IPS-18c (cell line): Measurements from ENCODE around the gene CTNNA2.

Experiments used
- H3K4me3 ChIP-seq: 2 replicates; pipeline ENCODE4 v1.7.0; 2013; ENCODE audit warnings: low read depth, mild to moderate bottlenecking, low read length, moderate library complexity; ENCODE audit not compliant: insufficient read depth
- H3K9me3 ChIP-seq: one replicate; pipeline ENCODE4 v1.6.1; 2013; ENCODE audit warnings: mild to moderate bottlenecking, low read length, moderate library complexity; ENCODE audit not compliant: control insufficient read depth, insufficient read depth

CTNNA2 gene

DNA sequence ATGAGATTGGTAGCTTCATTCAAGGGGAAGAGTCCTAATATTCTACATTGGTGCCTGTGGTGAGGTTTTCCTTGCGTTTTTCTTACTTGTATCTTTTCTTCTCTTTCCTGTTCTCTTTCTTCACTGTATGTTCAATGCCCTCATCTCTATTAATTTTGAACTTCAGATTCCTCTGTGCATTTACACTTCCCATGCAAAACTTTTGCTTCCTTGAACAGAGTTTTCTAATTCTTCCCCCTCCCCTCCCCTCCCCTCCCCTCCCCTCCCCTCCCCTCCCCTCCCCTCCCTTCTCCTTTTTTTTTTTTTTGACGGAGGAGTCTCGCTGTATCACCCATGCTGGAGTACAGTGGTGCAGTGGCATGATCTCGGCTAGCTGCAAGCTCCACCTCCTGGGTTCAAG is 403.4 kb downstream of the CTNNA2 start:
- Histone ChIP-seq H3K9me3 (no peaks in the 10 kb centered on the region), H3K4me3 (no peak overlapping the region)

DNA sequence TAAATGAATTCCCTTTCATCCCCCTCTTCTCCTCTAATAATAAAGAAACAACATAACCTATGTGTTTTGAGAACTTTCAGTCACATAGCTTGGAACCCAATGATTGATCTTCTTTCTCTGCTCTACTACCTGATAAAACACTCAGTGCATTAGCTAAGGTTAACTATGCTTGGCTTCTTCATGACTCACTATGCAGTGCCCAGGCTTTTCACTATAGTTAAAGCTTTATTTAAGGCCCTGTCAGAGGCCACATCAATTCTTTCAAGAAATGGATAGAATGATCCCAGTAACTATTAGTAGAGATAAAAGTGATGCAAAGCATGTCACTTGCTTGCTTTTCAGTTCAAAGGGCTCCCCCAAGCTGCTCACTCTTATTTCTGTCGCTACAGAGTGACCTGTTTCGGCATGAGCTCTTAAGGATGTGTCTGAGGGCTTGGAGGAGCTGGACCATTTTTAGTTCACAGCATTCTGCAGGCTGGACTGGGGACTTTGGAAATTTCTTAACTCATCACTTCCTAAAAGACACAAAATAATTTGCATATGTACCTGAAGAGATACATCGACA is 407.7 kb downstream of the CTNNA2 start:
- Histone ChIP-seq H3K9me3 (no peaks in the 10 kb centered on the region), H3K4me3 (no peak overlapping the region)

DNA sequence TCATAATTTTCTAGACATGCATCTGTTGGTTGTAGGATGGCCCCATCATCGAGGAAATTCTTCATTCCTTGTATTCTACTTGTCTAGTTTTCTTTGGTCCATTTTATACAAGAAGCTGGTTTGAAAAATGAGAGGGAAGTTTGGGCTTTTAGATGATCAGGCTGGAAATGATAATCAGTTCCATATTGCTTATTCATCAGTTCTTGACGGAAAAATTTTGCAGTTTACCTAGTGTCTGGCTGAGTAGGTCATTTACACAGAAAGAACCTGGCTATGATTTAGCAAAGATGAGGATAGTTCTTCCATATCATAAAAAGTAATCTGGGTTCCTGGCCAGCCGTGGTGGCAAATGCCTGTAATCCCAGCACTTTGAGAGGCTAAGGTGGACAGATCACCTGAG is 416.8 kb downstream of the CTNNA2 start:
- no peak overlapping the region for H3K4me3 ChIP-seq
- H3K9me3 ChIP-seq = no peaks in the 10 kb centered on the region

DNA sequence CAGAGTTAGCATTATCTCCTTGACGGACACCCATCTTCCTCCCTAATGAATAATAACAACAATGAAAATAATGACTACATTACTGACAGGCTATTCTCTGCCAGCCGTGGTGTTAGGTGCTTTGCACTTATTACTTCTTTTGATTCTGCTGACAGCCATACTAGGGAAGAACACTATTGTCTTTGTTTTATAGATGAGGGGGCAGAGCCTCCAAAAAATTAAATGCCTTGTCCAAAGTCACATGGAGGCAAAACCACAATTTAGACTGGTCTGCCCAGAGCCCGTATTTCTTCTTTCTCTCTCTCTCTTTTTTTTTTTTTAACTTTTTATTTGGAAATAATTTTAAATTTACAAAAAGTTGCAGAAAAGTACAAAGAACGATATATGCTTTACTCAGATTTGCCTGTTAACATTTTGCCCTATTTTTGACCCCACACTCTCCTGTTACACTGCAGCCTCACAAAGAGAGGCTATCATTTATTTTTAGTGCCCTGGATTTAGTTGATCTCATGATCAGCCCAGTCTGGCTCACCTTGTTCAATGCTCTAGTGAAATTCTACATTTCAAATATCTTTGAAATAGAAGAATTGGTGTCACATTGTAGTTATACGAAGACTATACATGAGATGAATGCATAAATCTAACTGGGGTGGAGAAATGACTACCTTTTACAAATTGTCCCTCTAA is 422.3 kb downstream of the CTNNA2 start:
- Histone ChIP-seq H3K4me3 (no peak overlapping the region), H3K9me3 (no peaks in the 10 kb centered on the region)

DNA sequence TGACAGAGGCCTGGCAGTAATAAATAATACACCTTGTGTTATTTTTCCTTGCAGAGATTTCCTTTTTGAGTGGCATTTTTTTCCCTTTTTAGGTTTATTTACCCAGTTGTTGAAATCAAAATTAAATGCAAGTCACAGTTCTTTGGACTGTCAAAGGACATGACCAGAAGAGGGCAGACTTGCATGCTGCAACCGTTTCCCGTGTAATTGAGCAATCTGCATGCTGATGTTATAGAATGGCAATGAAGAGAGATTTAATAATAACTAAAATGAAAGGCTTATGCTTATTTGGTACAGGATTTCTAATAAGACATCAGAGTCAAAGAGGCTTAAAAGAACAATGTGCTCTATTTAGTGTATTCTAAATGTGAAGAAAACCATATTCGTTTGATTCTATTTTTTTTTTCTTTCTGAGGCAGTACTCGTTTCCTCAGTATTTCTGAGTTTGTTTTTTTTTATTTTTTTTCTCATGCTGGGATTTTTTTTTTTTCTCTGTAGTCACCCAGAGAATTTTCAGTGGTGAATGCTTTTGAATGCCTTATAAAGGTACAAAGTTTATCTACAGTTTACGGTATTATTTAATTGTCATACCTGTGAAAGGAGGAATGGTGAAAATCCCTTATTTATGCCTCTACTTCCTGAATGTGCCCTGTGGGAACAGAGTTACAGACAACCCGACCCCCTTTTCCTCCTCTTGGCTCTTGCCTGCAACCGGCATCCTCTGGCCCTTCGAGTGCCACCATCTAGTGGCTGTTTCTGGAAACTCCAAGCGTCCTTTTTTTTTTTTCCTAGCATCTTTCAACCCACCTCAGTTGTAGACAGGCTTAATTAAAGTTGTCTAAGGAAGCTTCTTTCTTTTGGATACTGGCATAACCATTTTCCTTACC is 423.2 kb downstream of the CTNNA2 start:
- H3K9me3 ChIP-seq = no peaks in the 10 kb centered on the region
- H3K4me3 ChIP-seq = no peak overlapping the region

DNA sequence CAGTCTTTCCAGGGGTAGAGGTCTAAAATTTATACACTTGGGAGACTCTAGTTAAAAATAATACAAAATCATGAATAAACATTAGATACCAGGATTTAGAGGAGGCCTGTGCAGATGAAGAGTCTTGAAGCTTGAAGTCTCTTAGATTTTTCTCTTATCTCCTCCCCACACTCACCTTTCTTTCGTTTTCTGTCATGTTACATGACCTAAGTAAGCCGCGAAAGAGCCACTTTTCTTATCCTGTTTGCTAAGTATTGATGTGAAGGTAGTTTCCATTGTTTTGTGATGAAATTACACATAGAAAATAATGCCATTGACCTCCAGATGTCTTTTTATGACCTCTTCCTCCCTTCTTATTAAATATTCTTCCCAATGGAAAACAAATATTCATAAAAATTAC is 423.9 kb downstream of the CTNNA2 start:
- no peaks in the 10 kb centered on the region for H3K9me3 ChIP-seq
- H3K4me3 ChIP-seq = no peak overlapping the region

DNA sequence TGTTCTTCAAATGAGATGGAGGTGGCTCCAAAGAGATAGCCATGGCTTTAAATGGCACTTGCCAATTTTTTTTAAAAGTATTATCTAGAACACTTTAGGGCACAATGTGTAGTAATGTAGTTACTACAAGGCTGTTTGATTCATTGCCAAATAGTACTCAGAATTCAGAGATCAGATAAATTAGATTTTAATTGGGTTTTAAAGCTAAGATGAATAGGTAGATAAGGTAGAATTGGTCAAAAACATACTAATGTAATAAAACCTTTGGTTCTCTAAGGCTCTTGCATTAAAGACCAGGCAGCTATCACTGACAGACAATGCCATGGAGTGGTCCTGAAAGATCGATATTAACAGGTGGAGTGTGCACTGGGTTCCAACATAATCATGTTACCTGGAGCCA is 425.8 kb downstream of the CTNNA2 start:
- no peaks in the 10 kb centered on the region for H3K9me3 ChIP-seq
- no peak overlapping the region for H3K4me3 ChIP-seq

DNA sequence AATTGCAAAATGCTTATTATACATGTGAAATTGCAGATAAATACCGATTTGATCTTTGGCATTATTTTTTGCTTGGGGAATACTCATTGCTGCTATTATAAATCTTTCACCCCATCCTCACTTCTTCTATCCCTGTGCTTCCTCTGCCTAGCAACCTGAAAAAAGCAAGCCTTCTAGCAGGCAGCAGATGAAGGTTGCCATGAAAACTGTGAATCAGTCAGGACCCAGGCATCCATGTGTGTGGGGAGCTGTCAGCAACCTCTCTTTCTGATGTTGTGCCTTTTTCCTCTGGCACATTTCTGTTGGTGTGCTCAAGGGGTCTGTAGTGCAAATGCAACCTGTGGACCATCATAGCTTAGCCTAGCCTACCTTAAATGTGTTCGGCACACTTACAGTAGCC is 427.5 kb downstream of the CTNNA2 start:
- no peak overlapping the region for H3K4me3 ChIP-seq
- H3K9me3 ChIP-seq = no peaks in the 10 kb centered on the region

DNA sequence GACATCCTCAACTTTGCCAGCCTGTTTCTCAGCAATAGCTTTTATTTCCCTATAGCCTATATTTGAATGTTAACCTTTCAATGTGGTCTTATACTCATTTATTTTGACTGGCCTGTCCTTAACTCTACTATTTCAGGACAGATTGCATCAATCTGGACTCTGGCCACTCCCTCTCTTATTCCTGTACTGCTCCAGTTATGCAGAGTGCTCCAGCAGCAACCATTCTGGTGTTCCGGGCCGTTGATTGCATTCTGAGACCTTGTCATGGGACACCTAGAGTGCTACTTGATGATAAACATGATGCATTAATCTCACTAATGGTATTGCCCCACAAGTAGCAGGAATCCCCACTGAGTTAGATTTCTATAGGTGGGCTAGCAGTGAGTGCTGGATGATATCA is 428.3 kb downstream of the CTNNA2 start:
- no peaks in the 10 kb centered on the region for H3K9me3 ChIP-seq

DNA sequence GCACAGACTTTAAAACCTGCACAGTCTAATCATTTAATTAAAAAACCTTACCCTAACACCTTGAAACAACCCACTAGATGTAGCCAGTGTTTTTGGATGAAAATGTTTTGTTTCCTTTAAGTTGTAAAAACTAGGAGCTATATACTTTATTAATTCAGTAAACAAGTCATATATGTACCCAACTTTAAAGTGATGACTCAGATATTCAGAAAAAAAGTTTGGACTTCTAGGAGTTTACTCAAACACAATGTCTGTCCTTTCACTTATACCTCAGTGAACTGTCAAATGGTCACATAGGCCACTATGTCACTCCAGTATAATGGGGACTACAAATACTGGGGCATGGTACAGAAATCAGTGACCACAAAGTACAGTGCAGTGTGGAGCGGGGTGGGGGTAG is 431.4 kb downstream of the CTNNA2 start:
- no peaks in the 10 kb centered on the region for H3K9me3 ChIP-seq

More for the DNA sequence above, 428.3 kb downstream of the CTNNA2 start:
- no peak overlapping the region for H3K4me3 ChIP-seq

DNA sequence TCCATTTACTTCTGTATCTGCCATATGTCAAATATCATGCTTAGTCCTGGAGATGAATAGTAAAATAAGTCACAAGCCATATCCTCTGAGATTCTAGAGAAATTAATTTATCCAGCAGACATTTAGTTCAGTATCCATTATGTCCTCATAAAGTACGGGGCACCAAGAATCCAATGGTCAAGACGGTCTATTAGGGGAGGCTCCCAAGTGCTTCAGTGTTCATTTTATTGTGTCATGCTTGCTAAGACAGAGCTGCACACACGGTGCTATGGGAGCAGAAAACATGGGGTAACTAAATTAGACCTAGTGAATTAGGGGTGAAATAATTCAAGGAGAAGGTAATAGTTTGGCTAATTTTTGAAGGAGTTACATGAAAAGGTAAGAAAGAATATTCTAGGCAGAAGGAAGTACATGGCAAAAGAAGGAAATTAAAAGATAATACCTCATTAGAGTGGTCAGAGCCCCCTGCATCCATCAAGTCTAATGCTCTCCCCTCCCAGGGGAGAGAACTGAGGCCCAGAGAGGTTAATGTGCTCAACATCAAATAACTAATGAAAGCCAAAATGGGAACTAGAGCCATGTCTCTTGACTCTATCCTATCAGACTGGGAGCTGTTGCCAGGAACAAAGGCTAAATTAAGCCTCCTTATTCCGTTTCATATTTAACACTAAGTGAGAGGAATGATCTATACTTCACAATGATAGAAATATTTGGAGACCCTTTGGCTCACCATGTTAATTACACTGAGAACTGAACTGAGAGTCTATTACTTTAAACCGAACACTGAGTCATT is 433.0 kb downstream of the CTNNA2 start:
- Histone ChIP-seq H3K4me3 (no peak overlapping the region), H3K9me3 (no peaks in the 10 kb centered on the region)

More for the DNA sequence above, 431.4 kb downstream of the CTNNA2 start:
- H3K4me3 ChIP-seq = no peak overlapping the region

DNA sequence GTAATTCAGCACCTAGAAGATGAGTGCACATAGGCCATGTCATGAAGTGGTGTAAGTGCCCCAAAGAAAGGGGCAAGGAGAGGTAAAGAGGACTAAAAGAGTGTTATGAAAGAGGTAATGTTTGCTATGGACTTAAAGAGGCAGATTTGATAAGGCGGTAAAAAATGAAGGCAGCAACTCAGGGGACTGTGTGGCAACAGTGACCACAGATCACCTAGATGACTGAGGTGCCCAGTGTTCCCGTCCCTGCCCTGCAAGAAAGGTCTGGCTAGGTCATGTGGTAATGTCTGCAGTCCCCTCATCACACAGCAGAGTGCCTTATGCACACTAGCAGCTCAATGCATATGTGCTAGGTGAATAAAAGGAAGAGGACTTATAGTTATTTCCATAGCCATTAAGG is 434.9 kb downstream of the CTNNA2 start:
- no peak overlapping the region for H3K4me3 ChIP-seq
- no peaks in the 10 kb centered on the region for H3K9me3 ChIP-seq

DNA sequence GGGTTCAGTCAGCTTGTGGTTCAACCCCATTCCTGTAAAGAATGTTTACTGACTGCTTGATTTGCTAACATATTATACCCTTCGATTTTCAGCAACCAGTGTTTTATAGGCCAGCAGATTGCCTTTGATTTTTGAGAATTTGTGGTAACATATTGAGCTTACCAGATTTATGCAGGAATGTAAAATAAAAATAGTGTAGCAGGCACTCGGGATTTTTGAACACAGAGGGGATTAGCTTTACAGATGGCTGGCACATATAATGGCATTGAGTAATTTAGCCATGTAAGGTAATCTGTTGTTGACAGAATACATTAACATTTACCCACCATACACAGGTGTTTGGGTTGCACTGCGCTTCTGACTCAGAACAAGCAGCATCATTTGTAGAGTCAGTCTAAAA is 437.7 kb downstream of the CTNNA2 start:
- Histone ChIP-seq H3K4me3 (no peak overlapping the region), H3K9me3 (no peaks in the 10 kb centered on the region)

DNA sequence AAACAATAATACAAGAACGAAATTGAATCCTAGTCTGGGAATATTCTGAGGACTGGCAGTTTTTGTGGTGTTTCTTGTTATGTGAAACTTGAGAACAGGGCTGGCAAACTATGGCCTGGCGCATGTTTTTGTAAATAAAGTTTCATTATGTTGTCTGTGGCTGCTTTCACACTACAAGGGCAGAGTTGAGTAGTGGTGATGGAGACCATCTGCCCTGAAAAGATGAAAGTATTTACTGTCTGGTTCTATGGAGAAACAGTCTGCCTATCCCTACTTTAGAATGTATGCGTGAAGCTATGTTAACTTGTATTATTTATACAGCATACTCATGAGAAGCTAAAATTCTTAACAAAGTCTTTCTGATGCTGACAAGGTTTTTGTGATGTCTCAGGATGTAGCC is 439.8 kb downstream of the CTNNA2 start:
- Histone ChIP-seq H3K4me3 (no peak overlapping the region), H3K9me3 (no peaks in the 10 kb centered on the region)

DNA sequence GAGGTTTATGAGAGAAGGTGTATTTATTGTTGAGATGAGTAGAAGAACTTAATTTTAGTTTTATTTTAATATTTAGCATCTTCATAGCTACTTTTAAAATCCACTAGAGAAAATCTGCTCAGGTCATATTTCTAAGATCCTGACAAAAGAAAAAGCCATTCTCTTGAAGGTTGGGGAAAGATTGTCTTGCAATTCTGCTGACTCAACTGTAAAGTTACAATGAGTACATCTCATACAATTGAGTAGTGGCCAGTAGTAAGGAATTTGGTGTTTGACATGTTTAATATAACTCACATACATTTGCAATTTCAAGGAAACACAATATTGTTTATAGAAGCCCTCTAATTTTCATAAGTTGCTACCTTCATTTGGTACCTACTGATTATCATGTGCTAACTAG is 447.2 kb downstream of the CTNNA2 start:
- no peak overlapping the region for H3K4me3 ChIP-seq
- H3K9me3 ChIP-seq = no peaks in the 10 kb centered on the region

DNA sequence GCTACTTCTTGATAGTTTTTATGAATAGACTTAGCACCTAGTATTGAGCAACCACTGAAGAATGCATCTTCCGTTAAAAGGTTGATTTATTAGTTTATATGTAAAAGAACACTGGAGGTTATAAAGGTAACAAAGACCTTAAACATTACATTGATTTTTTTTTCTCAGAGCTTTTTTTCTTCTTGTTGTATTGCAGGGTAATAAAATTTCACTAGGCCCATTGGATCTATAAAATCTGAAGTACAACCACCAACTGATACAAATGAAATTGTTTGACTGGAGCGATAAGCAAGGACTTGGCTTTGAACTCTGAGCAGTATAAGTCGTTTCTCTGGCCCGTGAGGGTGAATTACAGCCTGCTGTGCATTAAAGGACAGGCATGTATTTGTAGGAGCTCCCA is 447.7 kb downstream of the CTNNA2 start:
- no peaks in the 10 kb centered on the region for H3K9me3 ChIP-seq
- H3K4me3 ChIP-seq = no peak overlapping the region

DNA sequence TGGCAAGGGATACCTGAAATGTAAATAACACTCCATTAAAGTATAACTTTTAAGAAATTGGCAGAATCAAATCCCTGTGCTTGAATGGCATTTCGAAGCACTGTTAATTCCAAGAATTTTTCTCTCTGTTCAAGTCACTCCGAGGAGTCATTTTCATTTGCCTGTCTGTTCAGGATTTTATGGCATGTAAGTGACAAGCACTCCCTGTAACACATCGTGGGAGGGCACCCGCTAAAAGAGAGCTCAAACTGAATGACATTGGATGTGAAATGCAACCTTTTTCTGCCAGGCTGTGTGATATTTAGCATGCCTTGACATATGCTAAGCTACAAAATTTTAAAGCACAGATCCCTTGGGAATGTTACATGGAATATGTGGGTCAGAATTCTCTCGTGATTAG is 452.1 kb downstream of the CTNNA2 start:
- Histone ChIP-seq H3K9me3 (no peaks in the 10 kb centered on the region), H3K4me3 (no peak overlapping the region)
